HG03558 (cell line): ENCODE results near the gene A2ML1.
"Not testable (repeated sequence)": the region's sequence is repeated elsewhere in the genome, so short reads cannot be mapped to it uniquely, and the experiment has no call there.

Experiments
- ATAC-seq: cut with Tn5 transposase; IDR thresholded peaks from one replicate; pipeline ENCODE4 v1.9.1; 2021; ENCODE audit warnings: moderate number of reproducible peaks; ENCODE audit not compliant: unreplicated experiment; ENCODE audit errors: extremely low read depth

Gene A2ML1

GRCh38 chr12:8903646-8904045, 81.2 kb downstream of the A2ML1 start:
- no peak for ATAC-seq

- no peak for ATAC-seq
Measured at GRCh38 chr12:8904665-8905064, 82.2 kb downstream of the A2ML1 start.

- no peak for ATAC-seq
Measured at GRCh38 chr12:8905546-8905945, 83.1 kb downstream of the A2ML1 start.

GRCh38 chr12:8906266-8907180, 84.1 kb downstream of the A2ML1 start:
- no peak for ATAC-seq

GRCh38 chr12:8907513-8907912, 85.1 kb downstream of the A2ML1 start:
- ATAC-seq = no peak

- no peak for ATAC-seq
Measured at GRCh38 chr12:8909752-8910151, 87.3 kb downstream of the A2ML1 start.

- no peak for ATAC-seq
Measured at GRCh38 chr12:8911606-8912268, 89.3 kb downstream of the A2ML1 start.

- no peak for ATAC-seq
Measured at GRCh38 chr12:8912914-8913313, 90.5 kb downstream of the A2ML1 start.

GRCh38 chr12:8913702-8914032, 91.2 kb downstream of the A2ML1 start:
- no peak for ATAC-seq

GRCh38 chr12:8914033-8914715, 91.8 kb downstream of the A2ML1 start, which contains the start of gene PHC1:
PHC1 (plus strand) TSS chr12:8914509; CDS start chr12:8917678, 3,169 bp downstream.
- not testable (repeated sequence) for ATAC-seq

- ATAC-seq = no peak
Measured at GRCh38 chr12:8914716-8915526, 92.5 kb downstream of the A2ML1 start.

GRCh38 chr12:8916154-8916553, 93.7 kb downstream of the A2ML1 start:
- ATAC-seq = no peak

GRCh38 chr12:8917031-8917430, 94.6 kb downstream of the A2ML1 start:
- no peak for ATAC-seq

GRCh38 chr12:8917751-8918150, 95.3 kb downstream of the A2ML1 start:
- no peak for ATAC-seq

GRCh38 chr12:8919643-8920042, 97.2 kb downstream of the A2ML1 start:
- not testable (repeated sequence) for ATAC-seq

- ATAC-seq = no peak
Measured at GRCh38 chr12:8922544-8922943, 100.1 kb downstream of the A2ML1 start.
